Endometrial microvascular endothelial cells (primary cell): ENCODE results near the gene HOXA5. TPM values are rescaled to one million over a fixed set of nuclear protein-coding genes. Genes with fewer than 3 reads are reported as not detected.

Experiments
- in situ Hi-C: cut with HindIII; loops from 2 replicates; pipeline ENCODE4 v1.10.0; 2017; ENCODE audit warnings: low sequenced_read_pairs, low pct_unique_long_range_greater_than_20kb; ENCODE audit errors: inconsistent ontology term
- total RNA-seq: library from RNA; depleted of rRNA; stranded (reverse); fragments of >200 nt; gene quantifications from one replicate; pipeline ENCODE4 v1.2.3, GENCODE V29; 2015; ENCODE audit errors: inconsistent ontology term

The HOXA5 gene
- total RNA-seq, 1 donor from 2014 or later, result 4.4 TPM

- in situ Hi-C loops, result no loop called here
Observed at GRCh38 chr7:27152816-27153442, 9.4 kb upstream of the HOXA5 start.

- in situ Hi-C loops, result no loop called here
Observed at GRCh38 chr7:27151931-27152815, 8.7 kb upstream of the HOXA5 start, which contains the start of gene HOXA3. HOXA3 (minus strand) TSS chr7:27152583; CDS start chr7:27110640, 41,943 bp downstream.

DNA sequence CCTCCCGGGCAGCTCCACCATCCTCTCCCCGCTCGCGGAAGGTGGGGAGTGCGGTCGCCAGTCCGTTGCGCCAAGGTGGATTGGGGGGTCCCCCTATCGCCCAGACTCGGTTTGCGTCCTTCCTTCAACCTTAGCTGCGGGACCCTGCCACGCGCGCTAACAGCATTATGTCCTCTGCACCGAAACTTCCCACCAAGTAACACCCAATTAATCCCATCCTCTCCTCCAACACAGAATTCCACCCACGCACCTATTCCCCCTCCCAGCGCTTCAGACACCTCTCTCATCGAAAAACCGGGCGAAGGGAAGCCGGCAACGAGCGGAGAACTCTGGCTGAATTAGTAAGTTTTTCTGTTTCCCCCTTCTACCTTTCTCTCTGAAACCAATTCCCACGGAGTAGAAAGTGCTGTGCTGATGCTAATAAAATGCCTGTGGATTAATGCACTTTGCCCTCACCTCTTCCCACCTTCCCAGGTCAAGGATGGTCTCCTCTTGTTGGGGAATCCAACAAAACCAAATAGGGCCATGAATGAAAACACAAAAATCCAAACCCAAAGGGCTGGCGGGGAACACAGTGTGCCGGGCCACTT, 8.0 kb upstream of the HOXA5 start:
- in situ Hi-C loops, result no loop called here

DNA sequence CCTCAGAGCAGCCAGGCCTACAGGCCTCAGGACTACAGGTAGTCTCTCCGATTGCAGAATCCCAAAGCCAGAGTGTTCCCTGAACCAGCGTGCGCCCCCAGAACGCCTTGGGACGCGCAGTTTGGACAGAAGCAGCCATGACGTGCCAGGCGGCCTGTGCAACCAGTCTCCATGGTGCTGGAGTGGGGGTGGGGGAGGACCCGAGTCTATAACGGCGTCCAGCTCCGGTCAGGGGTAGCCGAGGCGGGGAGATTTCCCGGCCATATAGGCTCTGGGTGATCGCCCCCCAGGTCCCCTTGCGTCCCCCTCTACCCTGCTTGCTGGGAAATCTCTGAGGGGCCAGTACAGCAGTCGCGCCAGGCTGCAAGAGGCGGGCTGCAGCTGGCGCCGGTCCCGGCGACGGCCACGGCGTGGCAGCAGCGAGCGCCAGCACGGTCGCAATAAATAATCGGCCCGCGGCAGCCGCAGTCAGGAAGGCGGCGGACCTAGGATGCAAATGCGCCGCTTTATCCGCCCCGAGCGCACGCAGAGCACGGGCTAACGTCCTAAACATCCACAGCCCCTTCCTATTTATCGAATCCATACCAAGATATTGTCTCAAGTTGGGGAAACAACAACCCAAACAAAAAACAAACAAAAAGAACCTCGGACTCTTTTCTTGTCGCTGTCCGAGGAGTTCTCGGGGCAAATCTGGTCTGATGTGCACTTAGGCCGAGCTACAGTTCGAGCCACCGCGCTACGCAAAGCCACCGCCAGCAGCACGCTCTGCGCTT, 7.3 kb upstream of the HOXA5 start:
- in situ Hi-C loops, result no loop called here

DNA sequence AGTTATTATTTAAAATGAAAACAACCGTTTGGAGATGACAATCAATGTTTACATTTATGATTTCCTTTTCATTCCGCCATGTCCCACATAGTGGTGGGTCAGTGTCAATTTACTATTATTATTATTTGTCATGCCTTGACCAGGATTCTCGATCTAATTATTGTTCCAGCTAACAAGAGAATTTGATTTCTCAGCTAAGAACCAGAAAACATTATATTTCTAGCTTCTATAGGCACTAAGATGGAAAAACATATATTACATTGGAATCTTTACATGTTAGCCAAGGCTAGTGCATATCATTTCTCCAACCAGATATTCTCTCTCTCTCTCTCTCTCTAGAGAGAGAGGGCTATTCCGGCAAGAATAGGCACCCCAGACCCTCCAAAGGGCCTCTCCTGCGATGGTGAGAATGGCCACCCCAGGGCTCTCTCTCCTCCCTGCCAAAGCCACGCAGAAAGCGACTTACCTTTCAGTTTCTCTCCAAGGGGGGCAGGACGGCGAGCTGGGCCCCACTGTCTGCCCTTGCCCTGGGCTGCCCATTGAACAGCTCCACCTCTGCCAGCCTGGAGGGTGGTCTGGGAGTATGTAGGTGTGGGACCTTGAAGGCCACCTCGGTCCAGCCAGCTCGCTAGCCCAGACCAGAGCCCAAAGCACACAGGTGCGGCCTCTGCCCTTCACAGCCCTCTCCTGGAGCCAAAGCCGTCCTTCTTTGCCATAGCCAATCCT, 6.5 kb upstream of the HOXA5 start:
- in situ Hi-C loops, result no loop called here

DNA sequence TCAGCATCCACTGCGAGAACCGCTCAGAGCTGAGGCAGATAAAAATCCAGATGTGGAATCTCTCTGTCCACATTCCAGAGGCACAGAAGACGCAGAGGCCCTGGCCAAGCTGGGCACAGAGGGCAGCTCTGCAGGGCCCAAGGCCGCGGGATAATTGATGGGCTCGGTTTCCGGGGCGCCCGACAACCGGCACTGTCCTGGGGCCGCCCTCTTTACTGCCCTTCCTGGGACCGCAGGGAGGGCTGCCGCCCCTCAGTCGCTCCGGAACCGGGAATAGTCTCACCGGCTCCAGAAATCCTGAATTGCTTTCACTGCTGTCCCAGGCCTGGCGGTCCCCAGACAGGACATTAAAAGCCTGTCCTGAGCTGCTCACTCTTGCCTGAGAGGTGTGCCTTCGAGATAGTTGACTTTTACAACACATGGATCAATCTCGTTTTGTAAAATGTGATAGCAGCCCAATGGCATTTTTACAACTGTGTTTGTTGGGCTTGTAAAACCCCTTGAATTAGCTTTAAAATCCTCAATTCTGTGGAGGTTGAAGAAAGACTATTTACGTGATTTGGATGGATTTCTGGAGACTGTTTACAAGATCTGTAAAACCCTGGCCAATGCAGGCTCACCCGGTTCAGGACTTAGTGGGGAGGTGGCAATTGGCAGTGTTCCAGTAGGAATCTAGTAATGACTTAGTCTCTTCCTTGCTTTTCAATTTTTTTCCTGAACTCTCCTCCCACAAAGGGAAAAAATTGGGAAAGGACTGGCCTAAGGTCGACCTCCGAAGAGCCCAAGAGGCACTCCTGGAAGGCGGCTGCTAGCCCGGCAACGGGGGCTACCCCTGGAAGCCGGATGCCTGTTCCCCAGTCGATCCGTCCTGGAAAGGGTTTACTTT, 5.5 kb upstream of the HOXA5 start:
- in situ Hi-C loops, result no loop called here

DNA sequence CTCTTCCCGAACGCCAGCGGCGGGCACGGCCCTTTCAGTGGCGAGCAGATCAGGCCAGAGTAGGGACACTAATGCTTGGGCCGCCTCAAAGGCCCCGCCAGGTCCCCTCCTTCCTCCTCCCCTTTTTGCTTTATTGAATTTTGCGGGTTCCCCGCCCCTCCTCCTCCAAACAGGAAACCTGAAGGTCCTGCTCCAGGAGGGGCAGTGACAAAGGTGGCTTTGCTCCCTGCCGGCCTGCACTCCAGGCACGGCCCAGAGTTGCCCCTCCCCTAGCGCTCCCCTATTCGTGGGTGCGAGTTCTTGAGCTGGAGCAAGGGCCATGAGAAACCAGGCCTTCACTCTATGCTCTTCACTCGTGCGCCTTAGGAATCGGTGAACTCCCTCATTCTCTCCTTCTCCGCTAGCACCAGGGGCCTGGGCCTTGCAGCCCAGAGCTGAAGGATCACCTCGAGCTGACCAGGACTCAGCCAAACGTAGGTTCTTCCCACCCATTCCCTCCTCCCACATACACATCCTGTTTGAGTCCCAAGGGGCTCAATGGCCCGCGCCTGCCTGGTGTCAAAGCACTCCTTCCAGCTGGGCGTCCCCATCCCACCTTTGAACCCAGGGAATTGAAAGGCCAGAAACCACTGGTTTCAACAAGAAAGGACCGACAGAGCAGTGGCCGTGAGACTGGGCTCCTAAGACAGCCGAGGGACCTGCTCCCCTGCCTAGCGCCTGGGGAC, 4.7 kb upstream of the HOXA5 start:
- in situ Hi-C loops, result no loop called here

- in situ Hi-C loops, result no loop called here
Observed at GRCh38 chr7:27147199-27148030, 3.9 kb upstream of the HOXA5 start, which contains the start of gene HOXA6. HOXA6 (minus strand) TSS chr7:27147774; CDS start chr7:27147749, 25 bp downstream.

GRCh38 chr7:27146491-27147198, 3.2 kb upstream of the HOXA5 start:
- in situ Hi-C loops, result no loop called here

- in situ Hi-C loops, result no loop called here
Observed at GRCh38 chr7:27145914-27146412, 2.5 kb upstream of the HOXA5 start.

GRCh38 chr7:27145165-27145913, 1.9 kb upstream of the HOXA5 start:
- in situ Hi-C loops, result no loop called here

DNA sequence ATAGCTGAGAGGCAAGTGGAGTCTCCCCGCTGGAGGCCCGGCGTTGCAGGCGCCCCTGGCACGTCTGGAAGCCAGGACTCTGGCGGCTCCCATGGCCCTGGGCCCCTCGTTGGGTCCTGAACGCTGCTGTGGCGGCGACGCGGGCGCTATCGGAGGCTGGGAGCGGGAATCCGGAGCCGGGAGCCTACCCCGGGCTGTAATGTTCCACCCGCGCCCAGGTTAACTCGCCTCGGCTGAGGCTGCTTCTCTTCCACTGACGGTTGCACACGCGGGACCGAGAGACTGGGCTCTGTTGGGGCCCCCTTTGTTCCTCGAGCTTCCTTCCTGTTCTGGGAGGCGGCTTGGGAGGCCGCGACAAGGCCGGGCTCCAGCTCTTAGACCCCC, 1.3 kb upstream of the HOXA5 start:
- in situ Hi-C loops, result no loop called here

- in situ Hi-C loops, result no loop called here
Observed at GRCh38 chr7:27143950-27144780, 684 bp upstream of the HOXA5 start.

DNA sequence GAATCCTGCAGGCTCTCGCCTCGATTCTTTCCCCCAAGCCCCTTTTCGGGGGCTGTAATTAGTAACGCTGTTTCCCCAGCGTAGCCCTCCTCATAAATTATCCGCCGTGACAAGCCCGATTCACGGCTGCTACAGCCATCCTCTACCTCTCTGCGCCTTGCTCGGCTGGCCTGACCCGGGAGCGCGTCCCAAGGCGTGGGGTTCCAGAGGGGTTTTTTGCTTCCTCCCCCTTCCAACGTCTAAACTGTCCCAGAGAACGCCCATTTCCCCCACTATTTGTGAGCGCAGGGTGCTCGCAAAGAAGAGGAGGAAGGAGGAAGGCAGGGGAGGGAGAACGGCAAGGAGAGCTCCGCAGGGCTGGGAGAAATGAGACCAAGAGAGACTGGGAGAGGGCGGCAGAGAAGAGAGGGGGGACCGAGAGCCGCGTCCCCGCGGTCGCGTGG, 880 bp downstream of the HOXA5 start:
- in situ Hi-C loops, result no loop called here
